Left lung (tissue), 10 donors: ENCODE measurements around the gene DIPK1B. TPM values are rescaled to one million over a fixed set of nuclear protein-coding genes. Genes with fewer than 3 reads are reported as not detected.

Source experiments
- ATAC-seq: fragments of 200-7000 bp; cut with Tn5 transposase; one replicate; pipeline ENCODE4 v1.9.1; 2020; ENCODE audit warnings: moderate library complexity
- DNase-seq, 4 donors: peaks; one replicate each; pipeline ENCODE4 v3.0.0-alpha.2; 2013 to 2020
- H3K27ac ChIP-seq, 2 donors: fragments of 200-600 bp; sonication (generic) in 1 of 2; one replicate each; pipeline versions ENCODE4 v1.5.0 to v1.8.0; 2020 to 2021
- H3K27me3 ChIP-seq, 2 donors: fragments of 200-600 bp; sonication (generic) in 1 of 2; one replicate each; pipeline versions ENCODE4 v1.5.0 to v1.8.0; 2020 to 2021
- H3K36me3 ChIP-seq, 2 donors: fragments of 200-600 bp; sonication (generic) in 1 of 2; one replicate each; pipeline versions ENCODE4 v1.5.0 to v1.8.0; 2020 to 2021
- H3K4me1 ChIP-seq, 2 donors: fragments of 200-600 bp; one replicate each; pipeline ENCODE4 v1.8.0; 2021
- H3K4me3 ChIP-seq, 2 donors: fragments of 200-600 bp; sonication (generic) in 1 of 2; one replicate each; pipeline versions ENCODE4 v1.5.0 to v1.8.0; 2020 to 2021; ENCODE audit warnings: mild to moderate bottlenecking in 1 of 2
- H3K9me3 ChIP-seq, 2 donors: fragments of 200-600 bp; sonication (generic) in 1 of 2; one replicate each; pipeline versions ENCODE4 v1.5.0 to v1.8.0; 2020 to 2021
- CTCF ChIP-seq, 2 donors: fragments of 200-600 bp; sonication (generic) in 1 of 2; IDR thresholded peaks; one replicate each; pipeline versions ENCODE4 v1.5.0 to v1.8.0; 2021; ENCODE audit warnings: antibody characterized with exemption in 2 of 2
- intact Hi-C, 2 donors: fragments of 100-400 bp; cut with DNase I; formaldehyde crosslinking; loops; one replicate each; pipeline versions ENCODE4 v1.11.2 to v1.14.2; 2022
- polyA plus RNA-seq, 6 donors: library from polyadenylated mRNA; unstranded; fragments of 120-200 nt; gene quantifications; one replicate each; pipeline ENCODE4 v1.2.1, GENCODE V29; 2013; ENCODE audit not compliant: insufficient read length in 6 of 6
- total RNA-seq, 2 donors: library from RNA; stranded (reverse); fragmentation: NEBNext Ultra II Directional; extraction: Animal tissue kit (Norgen Biotek cat#: 25700); gene quantifications; one replicate each; pipeline ENCODE4 v1.2.1, GENCODE V29; 2021
- donor health status: DM: no; HTN: yes; CAD: no.
- donor health status: DM: no; HTN: no; CAD: no.

DIPK1B gene
- total and polyA plus RNA-seq, 8 donors, result 12.6 to 37.4 (median 28.6) TPM

- H3K36me3 ChIP-seq, result peaks cover 0 to 49% of the 10 kb centered on the region in 2 donors
- H3K27me3 ChIP-seq, result peaks cover 0 to 42% of the 10 kb centered on the region in 2 donors
- peaks cover 0 to 42% of the 10 kb centered on the region in 2 donors for H3K4me1 ChIP-seq
- no peaks in the 10 kb centered on the region for H3K9me3 ChIP-seq
- no peak for TF ChIP-seq CTCF (IDR thresholded peaks at IDR 0.05)
- no peak for DNase-seq
- ATAC-seq, result no peak
- H3K4me3 ChIP-seq, result no peak overlapping the region
- intact Hi-C loops, result no loop called here
- H3K27ac ChIP-seq, result peak overlapping the region in 1 of 2 donors; percentile 28
Measured at GRCh38 chr9:136671254-136671614, 41.1 kb upstream of the DIPK1B start.

GRCh38 chr9:136671646-136672430, 40.5 kb upstream of the DIPK1B start:
- DNase-seq (no peak), ATAC-seq (peak; percentile 11)
- TF ChIP-seq CTCF (IDR thresholded peaks at IDR 0.05), result peak; percentile 53 to 78
- peaks cover 0 to 36% of the 10 kb centered on the region in 2 donors for H3K27me3 ChIP-seq
- H3K4me1 ChIP-seq, result peaks cover 0 to 36% of the 10 kb centered on the region in 2 donors
- H3K9me3 ChIP-seq, result no peaks in the 10 kb centered on the region
- intact Hi-C loops, result no loop called here
- H3K36me3 ChIP-seq, result peaks cover 0 to 55% of the 10 kb centered on the region in 2 donors
- H3K4me3 ChIP-seq, result no peak overlapping the region
- H3K27ac ChIP-seq, result peak overlapping the region in 1 of 2 donors; percentile 53

GRCh38 chr9:136672431-136673087, 39.8 kb upstream of the DIPK1B start:
- no peak for DNase-seq
- peaks cover 0 to 57% of the 10 kb centered on the region in 2 donors for H3K36me3 ChIP-seq
- H3K27ac ChIP-seq, result peak overlapping the region in 1 of 2 donors; percentile 53

GRCh38 chr9:136673088-136673974, 39.0 kb upstream of the DIPK1B start:
- Histone ChIP-seq H3K4me3 (no peak overlapping the region), H3K4me1 (peaks cover 0 to 44% of the 10 kb centered on the region in 2 donors), H3K27me3 (peaks cover 0 to 21% of the 10 kb centered on the region in 2 donors), H3K27ac (peak overlapping the region in 1 of 2 donors; percentile 53), H3K36me3 (peaks cover 0 to 58% of the 10 kb centered on the region in 2 donors), H3K9me3 (no peaks in the 10 kb centered on the region)
- DNase-seq (no peak), ATAC-seq (no peak)
- no peak for TF ChIP-seq CTCF (IDR thresholded peaks at IDR 0.05)
- intact Hi-C loops, result no loop called here

More at GRCh38 chr9:136672431-136673087, 39.8 kb upstream of the DIPK1B start:
- H3K4me3 ChIP-seq, result no peak overlapping the region
- peaks cover 0 to 36% of the 10 kb centered on the region in 2 donors for H3K4me1 ChIP-seq
- intact Hi-C loops, result no loop called here
- H3K9me3 ChIP-seq, result no peaks in the 10 kb centered on the region
- ATAC-seq, result no peak
- TF ChIP-seq CTCF (IDR thresholded peaks at IDR 0.05), result no peak
- peaks cover 0 to 29% of the 10 kb centered on the region in 2 donors for H3K27me3 ChIP-seq
